ENCODE results near the gene CYB5R4.

CYB5R4 gene

DNA sequence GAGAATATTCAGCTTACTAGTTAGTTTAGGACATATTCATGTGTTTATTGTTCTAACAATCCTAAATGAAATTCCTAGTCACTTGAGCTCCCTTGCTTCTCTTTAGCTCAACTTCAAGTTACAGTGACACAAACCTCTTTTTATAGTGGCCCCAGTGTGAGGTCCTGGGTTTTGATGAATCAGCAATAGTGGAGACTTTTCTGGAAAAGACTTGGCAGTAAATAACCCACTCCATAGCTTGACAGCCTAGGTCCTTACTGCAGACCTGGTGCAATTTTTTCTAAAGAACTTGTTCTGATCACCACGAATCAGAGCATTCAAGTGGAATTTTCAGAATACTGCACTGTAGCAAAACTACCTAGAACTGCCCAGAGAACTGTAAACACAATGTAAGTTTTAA, 13.2 kb upstream of the CYB5R4 start:
- no peak for TF ChIP-seq OSR1 (CRISPR knock-in tag; IDR thresholded peaks at IDR 0.05)

DNA sequence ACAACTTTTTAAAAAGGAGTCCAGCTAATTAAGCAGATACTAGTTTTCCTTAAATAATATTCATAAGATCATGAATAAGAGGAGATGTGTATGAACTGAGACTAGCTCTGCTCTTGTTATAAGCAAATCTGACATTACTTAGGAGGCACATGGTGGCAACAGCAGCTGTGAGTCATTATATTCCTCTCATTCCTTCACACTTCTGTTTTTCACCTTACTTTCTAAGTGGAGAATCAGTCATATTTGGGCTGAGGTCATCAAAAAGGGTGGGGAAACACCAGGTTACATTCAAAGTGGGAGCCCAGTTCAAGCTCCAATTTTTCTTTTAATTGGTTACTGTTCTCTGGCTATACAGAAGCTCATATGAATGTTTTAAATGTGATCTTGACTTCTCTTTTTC, 12.3 kb upstream of the CYB5R4 start:
- no peak for ATAC-seq
- TF ChIP-seq, protein P1, sequence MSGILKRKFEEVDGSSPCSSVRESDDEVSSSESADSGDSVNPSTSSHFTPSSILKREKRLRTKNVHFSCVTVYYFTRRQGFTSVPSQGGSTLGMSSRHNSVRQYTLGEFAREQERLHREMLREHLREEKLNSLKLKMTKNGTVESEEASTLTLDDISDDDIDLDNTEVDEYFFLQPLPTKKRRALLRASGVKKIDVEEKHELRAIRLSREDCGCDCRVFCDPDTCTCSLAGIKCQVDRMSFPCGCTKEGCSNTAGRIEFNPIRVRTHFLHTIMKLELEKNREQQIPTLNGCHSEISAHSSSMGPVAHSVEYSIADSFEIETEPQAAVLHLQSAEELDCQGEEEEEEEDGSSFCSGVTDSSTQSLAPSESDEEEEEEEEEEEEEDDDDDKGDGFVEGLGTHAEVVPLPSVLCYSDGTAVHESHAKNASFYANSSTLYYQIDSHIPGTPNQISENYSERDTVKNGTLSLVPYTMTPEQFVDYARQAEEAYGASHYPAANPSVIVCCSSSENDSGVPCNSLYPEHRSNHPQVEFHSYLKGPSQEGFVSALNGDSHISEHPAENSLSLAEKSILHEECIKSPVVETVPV (CRISPR knock-in tag; IDR thresholded peaks at IDR 0.05) = no peak
- TF ChIP-seq ESRRG (CRISPR knock-in tag; IDR thresholded peaks at IDR 0.05) (no peak), TCF4 (CRISPR knock-in tag; IDR thresholded peaks at IDR 0.05; ENCODE audit: borderline replicate concordance) (no peak), GLIS3 (CRISPR knock-in tag; IDR thresholded peaks at IDR 0.05) (no peak), ZNF8 (CRISPR knock-in tag; IDR thresholded peaks at IDR 0.05) (no peak), BACH2 (CRISPR knock-in tag; IDR thresholded peaks at IDR 0.05; ENCODE audit: borderline replicate concordance) (no peak), CREB5 (CRISPR knock-in tag; IDR thresholded peaks at IDR 0.05; ENCODE audit: low read depth) (no peak), ZNF565 (CRISPR knock-in tag; conservative IDR thresholded peaks at IDR 0.05; ENCODE audit: low read depth) (no peak), RARB (CRISPR knock-in tag; IDR thresholded peaks at IDR 0.05) (no peak), ISL1 (CRISPR knock-in tag; IDR thresholded peaks at IDR 0.05) (no peak), CSDC2 (CRISPR knock-in tag; IDR thresholded peaks at IDR 0.05) (no peak), SNAI2 (CRISPR knock-in tag; IDR thresholded peaks at IDR 0.05) (no peak), ARNTL (CRISPR knock-in tag; IDR thresholded peaks at IDR 0.05; ENCODE audit: borderline replicate concordance, low read depth) (no peak), PPARA (CRISPR knock-in tag; IDR thresholded peaks at IDR 0.05; ENCODE audit: borderline replicate concordance) (no peak), OSR1 (CRISPR knock-in tag; IDR thresholded peaks at IDR 0.05) (no peak), TOX (CRISPR knock-in tag; IDR thresholded peaks at IDR 0.05; ENCODE audit: borderline replicate concordance) (no peak), ZFP3 (CRISPR knock-in tag; IDR thresholded peaks at IDR 0.05) (no peak)
- TF ChIP-seq, protein P2, sequence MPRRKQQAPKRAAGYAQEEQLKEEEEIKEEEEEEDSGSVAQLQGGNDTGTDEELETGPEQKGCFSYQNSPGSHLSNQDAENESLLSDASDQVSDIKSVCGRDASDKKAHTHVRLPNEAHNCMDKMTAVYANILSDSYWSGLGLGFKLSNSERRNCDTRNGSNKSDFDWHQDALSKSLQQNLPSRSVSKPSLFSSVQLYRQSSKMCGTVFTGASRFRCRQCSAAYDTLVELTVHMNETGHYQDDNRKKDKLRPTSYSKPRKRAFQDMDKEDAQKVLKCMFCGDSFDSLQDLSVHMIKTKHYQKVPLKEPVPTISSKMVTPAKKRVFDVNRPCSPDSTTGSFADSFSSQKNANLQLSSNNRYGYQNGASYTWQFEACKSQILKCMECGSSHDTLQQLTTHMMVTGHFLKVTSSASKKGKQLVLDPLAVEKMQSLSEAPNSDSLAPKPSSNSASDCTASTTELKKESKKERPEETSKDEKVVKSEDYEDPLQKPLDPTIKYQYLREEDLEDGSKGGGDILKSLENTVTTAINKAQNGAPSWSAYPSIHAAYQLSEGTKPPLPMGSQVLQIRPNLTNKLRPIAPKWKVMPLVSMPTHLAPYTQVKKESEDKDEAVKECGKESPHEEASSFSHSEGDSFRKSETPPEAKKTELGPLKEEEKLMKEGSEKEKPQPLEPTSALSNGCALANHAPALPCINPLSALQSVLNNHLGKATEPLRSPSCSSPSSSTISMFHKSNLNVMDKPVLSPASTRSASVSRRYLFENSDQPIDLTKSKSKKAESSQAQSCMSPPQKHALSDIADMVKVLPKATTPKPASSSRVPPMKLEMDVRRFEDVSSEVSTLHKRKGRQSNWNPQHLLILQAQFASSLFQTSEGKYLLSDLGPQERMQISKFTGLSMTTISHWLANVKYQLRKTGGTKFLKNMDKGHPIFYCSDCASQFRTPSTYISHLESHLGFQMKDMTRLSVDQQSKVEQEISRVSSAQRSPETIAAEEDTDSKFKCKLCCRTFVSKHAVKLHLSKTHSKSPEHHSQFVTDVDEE (CRISPR knock-in tag; IDR thresholded peaks at IDR 0.05) = no peak
- TF ChIP-seq, protein P3, sequence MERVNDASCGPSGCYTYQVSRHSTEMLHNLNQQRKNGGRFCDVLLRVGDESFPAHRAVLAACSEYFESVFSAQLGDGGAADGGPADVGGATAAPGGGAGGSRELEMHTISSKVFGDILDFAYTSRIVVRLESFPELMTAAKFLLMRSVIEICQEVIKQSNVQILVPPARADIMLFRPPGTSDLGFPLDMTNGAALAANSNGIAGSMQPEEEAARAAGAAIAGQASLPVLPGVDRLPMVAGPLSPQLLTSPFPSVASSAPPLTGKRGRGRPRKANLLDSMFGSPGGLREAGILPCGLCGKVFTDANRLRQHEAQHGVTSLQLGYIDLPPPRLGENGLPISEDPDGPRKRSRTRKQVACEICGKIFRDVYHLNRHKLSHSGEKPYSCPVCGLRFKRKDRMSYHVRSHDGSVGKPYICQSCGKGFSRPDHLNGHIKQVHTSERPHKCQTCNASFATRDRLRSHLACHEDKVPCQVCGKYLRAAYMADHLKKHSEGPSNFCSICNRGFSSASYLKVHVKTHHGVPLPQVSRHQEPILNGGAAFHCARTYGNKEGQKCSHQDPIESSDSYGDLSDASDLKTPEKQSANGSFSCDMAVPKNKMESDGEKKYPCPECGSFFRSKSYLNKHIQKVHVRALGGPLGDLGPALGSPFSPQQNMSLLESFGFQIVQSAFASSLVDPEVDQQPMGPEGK (CRISPR knock-in tag; IDR thresholded peaks at IDR 0.05; ENCODE audit: borderline replicate concordance) = no peak

More for the DNA sequence above, 13.2 kb upstream of the CYB5R4 start:
- ATAC-seq = no peak

GRCh38 chr6:83849127-83849526, 10.4 kb upstream of the CYB5R4 start:
- TF ChIP-seq ZNF70 (CRISPR knock-in tag; IDR thresholded peaks at IDR 0.05) (no peak), OSR1 (CRISPR knock-in tag; IDR thresholded peaks at IDR 0.05) (no peak), ESRRG (CRISPR knock-in tag; IDR thresholded peaks at IDR 0.05) (no peak)
- ATAC-seq = no peak

DNA sequence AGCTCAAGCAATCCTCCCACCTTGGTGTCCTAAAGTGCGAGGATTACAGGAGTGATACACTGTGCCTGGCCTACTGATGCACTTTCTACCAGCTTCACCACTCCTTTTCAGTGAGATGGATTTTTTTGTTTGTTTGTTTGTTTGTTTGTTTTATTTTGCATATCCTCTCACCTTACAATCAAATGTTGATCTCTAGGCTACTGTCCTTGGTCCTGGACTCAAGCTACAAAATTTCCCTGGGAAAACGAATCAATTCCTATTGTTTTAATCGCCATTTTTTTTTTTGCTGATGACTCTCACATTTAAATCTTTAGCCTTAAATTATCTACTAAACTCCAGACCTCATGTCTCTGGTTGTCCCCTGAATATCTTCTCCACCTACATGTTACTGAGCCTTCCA, 9.9 kb upstream of the CYB5R4 start:
- TF ChIP-seq ZNF8 (CRISPR knock-in tag; IDR thresholded peaks at IDR 0.05) (no peak), SNAI2 (CRISPR knock-in tag; IDR thresholded peaks at IDR 0.05) (no peak), TOX (CRISPR knock-in tag; IDR thresholded peaks at IDR 0.05; ENCODE audit: borderline replicate concordance) (no peak)
- ATAC-seq = no peak

- TF ChIP-seq, protein P3 (CRISPR knock-in tag; IDR thresholded peaks at IDR 0.05; ENCODE audit: borderline replicate concordance) = no peak
- TF ChIP-seq OSR1 (CRISPR knock-in tag; IDR thresholded peaks at IDR 0.05) = no peak
- TF ChIP-seq PPARA (CRISPR knock-in tag; IDR thresholded peaks at IDR 0.05; ENCODE audit: borderline replicate concordance) = no peak
- no peak for TF ChIP-seq SNAI2 (CRISPR knock-in tag; IDR thresholded peaks at IDR 0.05)
- no peak for TF ChIP-seq POU6F1 (CRISPR knock-in tag; IDR thresholded peaks at IDR 0.05; ENCODE audit: borderline replicate concordance, low read depth)
- no peak for TF ChIP-seq ZNF8 (CRISPR knock-in tag; IDR thresholded peaks at IDR 0.05)
- no peak for TF ChIP-seq RARB (CRISPR knock-in tag; IDR thresholded peaks at IDR 0.05)
- TF ChIP-seq CSDC2 (CRISPR knock-in tag; IDR thresholded peaks at IDR 0.05) = no peak
- ATAC-seq = no peak
These were observed 6.8 kb upstream of the CYB5R4 start for GRCh38 chr6:83852528-83853177.
